Measurements from ENCODE around the gene RNU1-3.
"Not testable (repeated sequence)": the region's sequence is repeated elsewhere in the genome, so short reads cannot be mapped to it uniquely, and the experiment has no call there.

DNA sequence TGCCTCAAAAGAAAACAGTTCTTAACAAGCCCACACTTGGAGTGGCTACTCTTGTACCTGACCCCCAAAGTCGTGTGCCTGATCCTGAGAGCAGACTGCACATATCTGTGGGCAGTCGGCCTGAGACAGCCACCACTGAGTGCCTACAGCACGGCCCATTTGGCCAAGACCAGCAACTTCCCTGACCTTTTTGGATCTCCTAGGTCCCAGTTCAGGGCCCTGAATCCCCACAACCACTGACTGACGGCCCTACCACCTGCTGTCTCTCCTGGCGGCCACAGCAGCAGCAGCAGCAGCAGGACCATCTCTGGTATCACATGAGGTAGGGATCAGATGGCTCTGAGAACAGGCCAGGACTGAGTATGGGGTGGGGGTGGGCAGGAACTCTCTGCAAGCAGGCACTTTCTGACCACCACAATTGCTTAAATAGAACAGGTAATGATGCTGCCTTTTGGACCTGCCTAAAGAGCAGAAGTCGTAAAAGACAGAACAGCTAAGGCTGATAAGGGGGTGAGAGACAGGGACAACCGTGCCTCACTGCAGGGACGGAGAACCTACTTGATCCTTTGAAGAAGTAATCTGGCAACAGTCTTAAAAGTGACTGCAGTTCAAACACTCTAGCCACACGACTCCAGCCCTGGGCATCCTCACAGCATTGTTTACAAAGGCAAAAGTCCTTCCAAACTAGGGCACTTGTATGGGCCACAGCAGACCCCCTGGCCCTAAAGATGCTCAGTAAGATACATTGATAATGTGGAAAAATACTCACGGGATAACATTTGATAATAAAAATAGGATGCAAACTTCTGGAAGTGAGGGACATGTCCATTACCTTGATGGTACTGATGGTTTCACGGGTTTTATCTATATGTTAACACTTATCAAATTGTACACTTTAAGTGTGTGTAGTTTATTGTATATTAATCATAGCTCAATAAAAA is 27.4 kb downstream of the RNU1-3 start:
- TF ChIP-seq, protein P1, sequence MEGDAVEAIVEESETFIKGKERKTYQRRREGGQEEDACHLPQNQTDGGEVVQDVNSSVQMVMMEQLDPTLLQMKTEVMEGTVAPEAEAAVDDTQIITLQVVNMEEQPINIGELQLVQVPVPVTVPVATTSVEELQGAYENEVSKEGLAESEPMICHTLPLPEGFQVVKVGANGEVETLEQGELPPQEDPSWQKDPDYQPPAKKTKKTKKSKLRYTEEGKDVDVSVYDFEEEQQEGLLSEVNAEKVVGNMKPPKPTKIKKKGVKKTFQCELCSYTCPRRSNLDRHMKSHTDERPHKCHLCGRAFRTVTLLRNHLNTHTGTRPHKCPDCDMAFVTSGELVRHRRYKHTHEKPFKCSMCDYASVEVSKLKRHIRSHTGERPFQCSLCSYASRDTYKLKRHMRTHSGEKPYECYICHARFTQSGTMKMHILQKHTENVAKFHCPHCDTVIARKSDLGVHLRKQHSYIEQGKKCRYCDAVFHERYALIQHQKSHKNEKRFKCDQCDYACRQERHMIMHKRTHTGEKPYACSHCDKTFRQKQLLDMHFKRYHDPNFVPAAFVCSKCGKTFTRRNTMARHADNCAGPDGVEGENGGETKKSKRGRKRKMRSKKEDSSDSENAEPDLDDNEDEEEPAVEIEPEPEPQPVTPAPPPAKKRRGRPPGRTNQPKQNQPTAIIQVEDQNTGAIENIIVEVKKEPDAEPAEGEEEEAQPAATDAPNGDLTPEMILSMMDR (IDR thresholded peaks at IDR 0.05): not testable (repeated sequence)
- TF ChIP-seq POLR2A (IDR thresholded peaks at IDR 0.05): not testable (repeated sequence)

Measured in uterus (tissue), 2 donors.